Stimulated activated naive B cell treated with anti-CD40 and anti-IgM and Interleukin-4, amounts not matched to agents 10 μg/mL and 1 μg/mL and 100 μg/mL, for 72 hours (primary cell): Measurements from ENCODE around the gene GMDS.

Experiments used
- ATAC-seq, 2 donors: fragments of 150-1000 bp; cut with Tn5 transposase; replicated peaks; 2 replicates each; pipeline ENCODE4 v1.10.0; 2021; ENCODE audit warnings: moderate library complexity in 1 of 2
- DNase-seq: peaks from one replicate; pipeline ENCODE4 v3.0.0; 2021
- H3K27ac Mint-ChIP-seq: one replicate; pipeline ENCODE4 v1.8.0; 2022; ENCODE audit warnings: mild to moderate bottlenecking, mixed read lengths
- H3K27me3 Mint-ChIP-seq, 2 donors: one replicate each; pipeline ENCODE4 v1.8.0; 2022; ENCODE audit warnings: mixed read lengths in 2 of 2
- H3K36me3 Mint-ChIP-seq, 2 donors: one replicate each; pipeline ENCODE4 v1.8.0; 2022; ENCODE audit warnings: mixed read lengths in 2 of 2, mild to moderate bottlenecking in 1 of 2
- H3K4me1 Mint-ChIP-seq, 2 donors: one replicate each; pipeline ENCODE4 v1.8.0; 2022; ENCODE audit warnings: mixed read lengths in 2 of 2, mild to moderate bottlenecking in 1 of 2
- H3K4me3 Mint-ChIP-seq, 2 donors: one replicate each; pipeline ENCODE4 v1.8.0; 2022; ENCODE audit warnings: mild to moderate bottlenecking in 2 of 2, mixed read lengths in 2 of 2, moderate library complexity in 1 of 2
- H3K9me3 Mint-ChIP-seq, 2 donors: one replicate each; pipeline ENCODE4 v1.8.0; 2022; ENCODE audit warnings: mixed read lengths in 2 of 2, mild to moderate bottlenecking in 1 of 2

Gene GMDS

GRCh38 chr6:1608222-1609040 lies 637.0 kb downstream of the GMDS start:
- ATAC-seq (no peak), DNase-seq (no peak)
- Mint-ChIP-seq H3K27ac (peak overlapping the region; percentile 89), H3K4me3 (peak overlapping the region; percentile 56 to 60), H3K4me1 (peaks cover 37 to 55% of the 10 kb centered on the region in 2 donors), H3K36me3 (peaks cover 2 to 5% of the 10 kb centered on the region in 2 donors), H3K27me3 (peaks cover 51 to 60% of the 10 kb centered on the region in 2 donors), H3K9me3 (no peaks in the 10 kb centered on the region)

DNA sequence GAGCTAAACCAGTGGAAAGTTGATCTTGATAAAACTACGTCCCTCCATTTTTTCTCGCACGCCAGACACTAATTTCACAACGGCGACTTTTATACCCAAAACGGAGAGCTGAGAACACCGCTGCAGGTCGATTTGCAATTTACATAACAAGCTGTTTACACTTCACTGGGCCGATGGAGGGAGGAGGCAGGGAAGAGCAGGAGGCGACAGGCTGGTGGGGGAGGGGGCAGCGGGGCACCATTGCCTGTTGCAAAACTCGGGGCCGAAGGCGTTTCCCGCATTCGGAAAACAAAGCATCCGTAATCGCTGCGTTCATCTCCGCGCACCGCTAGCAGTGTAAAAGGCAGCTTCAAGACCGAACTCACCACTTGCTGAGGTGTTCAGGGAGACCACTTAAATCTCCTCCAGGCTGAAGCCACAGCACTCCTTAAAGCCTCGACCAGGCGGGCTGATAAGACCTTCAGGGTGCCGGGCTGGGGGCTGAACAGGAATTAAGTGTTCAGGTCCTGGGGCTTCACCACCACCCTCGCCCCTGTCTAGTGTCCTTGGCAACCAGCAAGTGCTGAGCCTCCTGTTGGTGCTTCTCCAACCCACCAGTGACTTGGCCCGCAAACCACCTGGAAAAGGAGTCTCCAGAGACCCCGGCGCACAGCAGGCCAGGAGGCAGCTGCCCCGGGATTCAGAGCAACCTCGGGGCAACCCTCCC lies 637.7 kb downstream of the GMDS start:
- peak overlapping the region; percentile 56 to 65 for H3K4me3 Mint-ChIP-seq
- ATAC-seq, result no peak

GRCh38 chr6:1606780-1607515 lies 638.5 kb downstream of the GMDS start:
- Mint-ChIP-seq H3K4me1 (peaks cover 34 to 50% of the 10 kb centered on the region in 2 donors), H3K27me3 (peaks cover 59 to 70% of the 10 kb centered on the region in 2 donors), H3K27ac (peak overlapping the region; percentile 73), H3K36me3 (peaks cover 2 to 5% of the 10 kb centered on the region in 2 donors), H3K9me3 (no peaks in the 10 kb centered on the region), H3K4me3 (peak overlapping the region; percentile 56 to 65)
- DNase-seq, result no peak
- ATAC-seq, result no peak

More for the DNA sequence above, 637.7 kb downstream of the GMDS start:
- H3K4me1 Mint-ChIP-seq, result peaks cover 37 to 55% of the 10 kb centered on the region in 2 donors
- H3K27me3 Mint-ChIP-seq, result peaks cover 57 to 68% of the 10 kb centered on the region in 2 donors
- peaks cover 2 to 5% of the 10 kb centered on the region in 2 donors for H3K36me3 Mint-ChIP-seq
- H3K9me3 Mint-ChIP-seq, result no peaks in the 10 kb centered on the region
- H3K27ac Mint-ChIP-seq, result peak overlapping the region; percentile 89
- no peak for DNase-seq

DNA sequence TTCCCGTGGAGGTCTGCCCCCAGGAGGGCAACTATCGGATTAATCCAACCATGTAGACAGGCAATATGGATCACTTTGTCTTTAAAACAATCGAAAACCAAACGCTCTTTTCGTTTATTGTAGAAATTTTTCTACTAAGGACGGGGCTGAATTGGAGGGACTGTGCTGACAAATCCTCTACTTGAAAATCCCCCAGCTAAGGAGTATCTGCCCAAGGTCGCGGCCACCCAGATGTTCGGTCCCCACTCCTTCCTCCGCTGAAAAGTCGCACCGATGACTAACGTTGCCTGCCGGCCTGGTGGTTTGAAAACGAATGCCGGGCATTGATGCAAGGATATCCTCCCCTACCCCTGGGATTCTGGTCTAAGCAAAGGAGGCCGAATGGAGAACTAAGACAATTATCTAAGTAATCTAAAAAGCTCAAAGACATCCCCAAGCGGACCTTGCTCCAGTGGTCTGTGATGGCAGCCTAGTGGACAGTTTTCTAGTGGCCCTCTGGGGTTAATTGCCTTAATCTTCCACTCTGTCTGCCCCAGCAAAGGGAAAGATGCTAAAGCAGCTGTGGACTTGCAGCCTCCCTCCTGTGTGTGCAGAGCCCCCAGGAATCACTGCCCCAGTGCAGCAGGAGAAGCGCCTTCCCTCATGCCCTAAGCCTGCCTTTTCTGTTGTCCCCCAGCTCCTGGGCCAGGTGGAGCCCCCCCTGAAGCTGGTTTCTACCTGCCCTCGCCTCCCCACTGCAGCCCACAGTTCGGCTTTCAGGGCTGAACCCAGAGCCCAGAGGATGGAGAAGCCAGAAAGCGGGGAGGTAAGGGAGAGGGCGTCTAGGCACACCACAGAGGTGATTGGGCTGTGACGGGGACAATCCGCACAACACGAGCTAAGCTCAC lies 639.3 kb downstream of the GMDS start:
- peaks cover 2 to 5% of the 10 kb centered on the region in 2 donors for H3K36me3 Mint-ChIP-seq

DNA sequence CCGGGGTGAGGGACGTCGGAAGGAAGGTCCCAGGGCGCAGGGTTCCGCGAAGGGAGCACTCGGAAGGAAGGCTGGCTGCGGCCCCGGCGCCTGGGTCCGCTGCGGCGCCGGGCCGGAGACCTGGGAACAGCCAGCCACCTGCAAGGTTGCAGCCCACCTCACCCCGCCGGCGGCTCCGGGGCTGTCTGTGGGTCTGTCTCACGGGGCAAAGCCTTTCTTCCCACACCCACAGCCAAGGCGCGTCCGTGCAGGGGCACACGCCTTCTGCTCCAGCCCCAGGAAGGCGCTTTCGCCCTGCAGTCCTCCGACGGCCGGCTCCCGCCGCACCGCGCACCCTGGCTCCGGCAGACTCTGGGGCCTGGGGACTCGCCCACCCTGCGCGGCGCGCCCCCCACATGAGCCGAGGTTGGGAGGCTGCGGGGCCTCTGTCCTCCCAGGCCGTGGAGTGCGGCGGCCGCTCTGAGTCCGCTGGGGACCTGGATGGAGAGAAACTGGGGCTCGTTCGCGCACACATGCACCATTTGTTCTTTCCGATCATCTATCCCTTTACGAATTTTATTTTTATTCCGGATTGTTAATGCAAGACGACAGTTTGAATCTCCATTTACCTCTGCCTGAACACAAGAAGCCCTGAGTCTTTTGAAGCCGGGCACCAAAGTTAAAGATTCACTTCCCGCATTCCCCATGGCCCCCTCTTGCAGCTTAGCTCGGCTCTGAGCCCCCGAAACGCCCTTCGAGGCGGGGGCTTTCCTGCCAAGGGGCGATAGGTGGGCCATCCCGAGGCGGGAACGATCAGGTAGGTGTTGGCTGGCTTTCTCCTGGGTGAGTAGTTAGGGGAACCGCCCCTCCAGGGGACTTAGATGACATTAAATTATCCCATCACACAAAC lies 640.2 kb downstream of the GMDS start:
- peaks cover 0 to 3% of the 10 kb centered on the region in 2 donors for H3K36me3 Mint-ChIP-seq
- H3K9me3 Mint-ChIP-seq, result no peaks in the 10 kb centered on the region
- no peak for DNase-seq
- peak in 1 of 2 donors; percentile 8 for ATAC-seq
- H3K27ac Mint-ChIP-seq, result no peak overlapping the region
- peaks cover 67 to 77% of the 10 kb centered on the region in 2 donors for H3K27me3 Mint-ChIP-seq
- peak overlapping the region; percentile 62 for H3K4me3 Mint-ChIP-seq
- H3K4me1 Mint-ChIP-seq, result peaks cover 31 to 42% of the 10 kb centered on the region in 2 donors

More for the DNA sequence above, 639.3 kb downstream of the GMDS start:
- DNase-seq, result no peak
- peak overlapping the region; percentile 77 for H3K27ac Mint-ChIP-seq
- no peak for ATAC-seq
- H3K4me1 Mint-ChIP-seq, result peaks cover 35 to 48% of the 10 kb centered on the region in 2 donors
- H3K27me3 Mint-ChIP-seq, result peaks cover 62 to 75% of the 10 kb centered on the region in 2 donors
- H3K4me3 Mint-ChIP-seq, result peak overlapping the region; percentile 62 to 64
- H3K9me3 Mint-ChIP-seq, result no peaks in the 10 kb centered on the region

DNA sequence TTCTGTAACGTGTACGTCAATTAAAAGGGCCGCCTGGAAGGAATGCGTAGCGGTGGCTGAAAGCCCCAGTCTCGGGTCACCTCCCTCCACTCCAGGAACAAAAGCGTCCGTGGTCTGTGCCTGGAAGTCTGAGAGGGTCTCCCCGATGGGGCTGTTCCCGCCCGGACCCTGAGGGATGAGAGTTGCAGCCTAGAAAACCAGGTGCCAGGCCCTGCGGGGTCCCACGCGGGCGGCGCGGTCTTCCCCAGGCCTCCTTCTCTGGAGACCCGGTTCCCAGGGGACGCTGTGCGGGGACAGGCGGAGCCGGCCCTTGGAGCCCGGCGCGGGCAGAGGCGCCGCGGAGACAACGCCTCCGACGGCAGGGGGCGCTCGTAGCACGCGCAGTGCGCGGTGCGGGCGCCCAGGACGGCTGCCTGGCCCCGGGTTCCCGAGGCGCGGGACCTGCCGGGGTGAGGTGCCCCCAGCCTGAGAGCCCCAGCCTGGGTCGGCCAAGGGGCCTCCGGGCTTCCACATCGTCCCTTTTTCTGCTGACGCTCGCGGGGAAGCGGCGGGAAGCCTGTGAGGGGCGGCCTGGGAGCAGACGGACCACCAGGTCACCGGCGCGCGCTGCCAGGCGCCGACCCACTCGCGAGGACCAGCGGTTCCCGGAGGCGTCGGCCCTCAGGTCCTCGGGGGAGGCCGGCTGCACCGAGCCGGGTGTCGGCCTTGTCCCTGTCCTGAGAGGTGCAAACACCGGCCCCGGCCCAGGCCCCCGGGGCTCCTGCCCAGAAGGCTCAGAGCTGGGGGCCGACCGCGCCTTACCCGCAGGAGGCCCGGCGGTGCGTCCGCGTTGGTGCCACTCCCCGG lies 641.0 kb downstream of the GMDS start:
- Mint-ChIP-seq H3K4me3 (peak overlapping the region; percentile 17 to 62), H3K9me3 (no peaks in the 10 kb centered on the region), H3K36me3 (peaks cover 0 to 3% of the 10 kb centered on the region in 2 donors), H3K27me3 (peaks cover 76 to 85% of the 10 kb centered on the region in 2 donors), H3K27ac (no peak overlapping the region), H3K4me1 (peaks cover 31 to 42% of the 10 kb centered on the region in 2 donors)
- ATAC-seq (peak; percentile 89 to 95), DNase-seq (peak; percentile 59)

- Mint-ChIP-seq H3K27ac (no peak overlapping the region), H3K36me3 (peaks cover 0 to 3% of the 10 kb centered on the region in 2 donors), H3K4me1 (peaks cover 30 to 40% of the 10 kb centered on the region in 2 donors), H3K4me3 (peak overlapping the region in 1 of 2 donors; percentile 19), H3K9me3 (no peaks in the 10 kb centered on the region), H3K27me3 (peaks cover 81 to 90% of the 10 kb centered on the region in 2 donors)
- DNase-seq (no peak), ATAC-seq (no peak)
Measured at GRCh38 chr6:1603708-1604107, 641.7 kb downstream of the GMDS start.

DNA sequence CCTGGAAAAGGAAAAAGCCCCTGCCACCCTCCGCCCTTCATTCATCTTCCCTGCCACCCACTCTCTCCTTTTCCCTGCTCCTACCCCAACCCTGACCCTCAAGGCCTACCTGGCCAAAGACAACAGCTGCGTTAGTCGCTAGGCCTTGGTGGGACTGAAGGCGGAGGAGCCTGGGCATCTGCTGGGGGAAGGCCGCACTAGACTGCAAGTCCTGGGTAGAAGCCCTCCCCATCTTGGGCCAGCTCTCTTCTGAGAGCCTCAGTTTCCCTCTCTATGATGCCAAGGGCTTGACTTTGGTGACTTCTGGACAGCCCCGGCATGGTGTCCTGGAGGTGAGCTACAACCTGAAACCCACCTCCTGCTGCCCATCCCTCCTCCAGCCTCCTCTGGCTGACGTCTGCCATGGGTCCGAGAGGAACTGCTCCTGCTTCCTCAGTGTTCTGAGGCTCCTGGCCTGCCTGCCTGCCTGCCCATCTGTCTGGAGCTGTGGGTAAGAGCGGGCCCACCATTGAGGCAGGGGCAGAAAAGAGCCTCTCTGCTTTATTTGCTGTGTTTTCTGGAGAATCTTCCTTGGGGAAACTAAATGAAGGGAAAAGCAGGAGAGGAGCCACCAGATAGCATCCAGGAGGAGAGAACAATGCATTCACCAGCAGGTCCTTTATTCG lies 643.2 kb downstream of the GMDS start:
- Mint-ChIP-seq H3K27ac (peak overlapping the region; percentile 42), H3K9me3 (no peaks in the 10 kb centered on the region), H3K4me3 (no peak overlapping the region), H3K27me3 (peaks cover 81 to 90% of the 10 kb centered on the region in 2 donors), H3K36me3 (no peaks in the 10 kb centered on the region), H3K4me1 (peaks cover 18 to 25% of the 10 kb centered on the region in 2 donors)
- DNase-seq (no peak), ATAC-seq (no peak)

DNA sequence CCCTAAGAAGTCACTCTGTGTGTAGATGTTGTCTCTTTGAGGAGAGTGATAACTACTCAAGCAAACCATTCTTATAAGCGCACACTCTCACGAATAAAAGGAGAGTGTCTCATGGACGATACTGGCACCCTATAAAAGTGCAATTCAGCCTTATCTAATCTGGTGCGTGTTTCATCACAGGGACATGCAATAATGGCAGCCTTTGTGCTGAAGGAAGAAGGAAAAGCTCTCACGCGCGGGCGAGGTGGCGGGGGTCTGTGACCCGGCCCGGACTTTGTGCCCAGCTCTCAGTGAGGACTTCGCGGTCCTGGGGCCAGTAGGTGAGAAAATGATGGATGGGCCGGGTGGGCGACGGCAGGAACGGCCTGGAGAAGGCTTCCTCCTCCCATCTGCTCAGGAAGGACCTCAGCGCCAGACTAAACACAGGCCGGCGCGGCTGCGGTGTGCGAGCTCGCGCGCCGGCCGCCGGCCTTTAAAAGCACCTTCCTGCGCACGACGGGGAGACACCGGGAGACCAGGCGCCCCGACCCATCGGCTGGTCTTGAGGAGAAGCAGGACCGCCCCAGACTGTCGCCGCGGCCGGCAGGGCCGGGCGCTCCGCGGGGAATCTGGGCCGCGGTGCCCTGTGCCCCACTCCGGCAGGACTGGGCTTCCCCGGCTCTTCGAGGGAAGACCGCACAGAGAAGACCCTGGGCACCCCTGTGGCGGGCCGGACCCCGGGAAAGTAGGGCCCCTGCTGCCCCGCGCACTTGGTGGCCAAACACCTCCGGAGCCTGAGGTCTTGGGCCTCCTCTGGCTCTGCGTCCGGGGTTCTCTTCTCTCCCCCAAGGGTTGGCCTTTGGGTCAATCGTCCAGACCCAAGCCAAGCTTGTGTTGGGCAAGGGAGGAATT lies 644.0 kb downstream of the GMDS start:
- peaks cover 82 to 90% of the 10 kb centered on the region in 2 donors for H3K27me3 Mint-ChIP-seq
- no peaks in the 10 kb centered on the region for H3K9me3 Mint-ChIP-seq
- ATAC-seq (no peak), DNase-seq (no peak)
- H3K27ac Mint-ChIP-seq, result no peak overlapping the region
- H3K4me3 Mint-ChIP-seq, result peak overlapping the region in 1 of 2 donors; percentile 22
- peaks cover 13 to 17% of the 10 kb centered on the region in 2 donors for H3K4me1 Mint-ChIP-seq
- H3K36me3 Mint-ChIP-seq, result no peaks in the 10 kb centered on the region

DNA sequence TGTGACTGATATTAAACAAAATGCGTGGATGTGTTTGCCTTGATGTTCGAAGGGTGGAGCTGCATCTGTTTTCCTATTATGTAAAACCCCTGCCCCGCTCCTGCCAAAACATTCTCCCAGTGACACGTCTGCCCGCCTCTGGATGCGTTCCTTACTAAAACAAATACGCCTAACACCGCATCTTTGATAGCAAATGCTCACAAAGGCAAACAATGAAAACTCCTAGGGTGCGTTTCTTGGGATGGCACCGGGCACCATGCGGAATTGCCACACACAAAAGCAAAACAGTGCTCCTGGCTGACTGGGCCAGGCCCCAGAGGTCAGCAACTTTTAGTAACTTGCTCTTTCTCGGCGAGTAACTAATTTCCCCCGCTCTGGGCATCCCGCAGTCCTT lies 644.6 kb downstream of the GMDS start:
- H3K9me3 Mint-ChIP-seq, result no peaks in the 10 kb centered on the region
- H3K4me1 Mint-ChIP-seq, result peaks cover 12 to 16% of the 10 kb centered on the region in 2 donors
- H3K36me3 Mint-ChIP-seq, result no peaks in the 10 kb centered on the region
- no peak overlapping the region for H3K27ac Mint-ChIP-seq
- H3K4me3 Mint-ChIP-seq, result no peak overlapping the region
- DNase-seq (no peak), ATAC-seq (no peak)
- H3K27me3 Mint-ChIP-seq, result peaks cover 81 to 90% of the 10 kb centered on the region in 2 donors
